Pancreas (tissue), 10 donors: ENCODE measurements around the gene UBXN10. TPM values are rescaled to one million over a fixed set of nuclear protein-coding genes. Genes with fewer than 3 reads are reported as not detected.

Experiments used
- ATAC-seq, 4 donors: fragments of 200-7000 bp; cut with Tn5 transposase; one replicate each; pipeline versions ENCODE4 v1.8.0 to v1.9.1; 2020; ENCODE audit warnings: mild to moderate bottlenecking in 4 of 4, moderate library complexity in 4 of 4
- DNase-seq, 6 donors: peaks; one replicate each; pipeline ENCODE4 v3.0.0-alpha.2; 2020
- FAIRE-seq: peaks from 2 replicates; lab custom pipeline; 2012; peaks lifted over from hg19 to GRCh38; lab: Jason Lieb, UNC
- H3K27ac ChIP-seq, 4 donors: fragments of 200-600 bp; sonication (generic); 1 replicate in 3 of 4; 2 replicates in 1 of 4; pipeline versions ENCODE4 v1.5.0 to v1.8.0; 2020
- H3K27me3 ChIP-seq, 4 donors: fragments of 200-600 bp; one replicate each; pipeline ENCODE4 v1.8.0; 2021
- H3K36me3 ChIP-seq, 3 donors: fragments of 200-600 bp; sonication (generic) in 1 of 3; one replicate each; pipeline versions ENCODE4 v1.5.0 to v1.8.0; 2020 to 2021
- H3K4me1 ChIP-seq, 3 donors: fragments of 200-600 bp; one replicate each; pipeline ENCODE4 v1.8.0; 2021
- H3K4me3 ChIP-seq, 4 donors: fragments of 200-600 bp; sonication (generic) in 2 of 4; one replicate each; pipeline versions ENCODE4 v1.5.0 to v1.8.0; 2020 to 2021
- H3K9me3 ChIP-seq, 4 donors: fragments of 200-600 bp; one replicate each; pipeline ENCODE4 v1.8.0; 2021
- WGBS, 2 donors: extraction: QIAGEN DNeasy Blood & Tissue Kit; methylation state at CpG; one replicate each; pipeline ENCODE4 v1.1.7; 2013; 5-methylcytosine and 5-hydroxymethylcytosine counted together
- intact Hi-C, 3 donors: fragments of 100-400 bp; cut with DNase I; formaldehyde crosslinking; loops; one replicate each; pipeline versions ENCODE4 v1.11.1 to v1.14.2; 2022
- polyA plus RNA-seq, 2 donors: library from polyadenylated mRNA; stranded (reverse); fragments of 200-250 nt; gene quantifications; one replicate each; pipeline ENCODE4 v1.2.3, GENCODE V29; 2013
- total RNA-seq, 6 donors: library from RNA; stranded (reverse); fragmentation: NEBNext Ultra II Directional in 4 of 6; extraction: Animal tissue kit (Norgen Biotek cat#: 25700) in 4 of 6; gene quantifications; one replicate each; pipeline versions ENCODE4 v1.2.1 to v1.2.4, GENCODE V29; 2021 to 2023
- TF ChIP-seq, protein P1 (sequence below), 4 donors: fragments of 200-600 bp; sonication (generic) in 3 of 4; IDR thresholded peaks; one replicate each; pipeline versions ENCODE4 v1.5.0 to v1.8.0; 2021; ENCODE audit warnings: antibody characterized with exemption in 4 of 4
- donor health status: healthy with polysubstance abuse.
- donor health status: DM: no; HTN: no; CAD: no; lungs with moderate emphysema.
- donor health status: DM: no; HTN: no; CAD: no.
- donor health status: control.
- donor health status: control.
- donor health status: Bipolar disorder and iron deficiency.
- donor health status: DM: yes; HTN: yes; CAD: no.
- donor health status: DM: no; HTN: no; CAD: no.
- donor health status: DM: no; HTN: no; CAD: no.
- donor health status: DM: yes; HTN: yes; CAD: no.

UBXN10 gene
- total and polyA plus RNA-seq, 8 donors, result 0.54 to 2.4 (median 0.75) TPM

- DNase-seq (no peak), ATAC-seq (peak in 2 of 4 donors; percentile 27 to 29), FAIRE-seq (no peak)
- peaks cover 0 to 5% (median 0%) of the 10 kb centered on the region in 4 donors for H3K27me3 ChIP-seq
- no peaks in the 10 kb centered on the region for H3K9me3 ChIP-seq
- intact Hi-C loops, result no loop called here
- H3K36me3 ChIP-seq, result no peaks in the 10 kb centered on the region
- H3K4me1 ChIP-seq, result no peaks in the 10 kb centered on the region
- no peak overlapping the region for H3K27ac ChIP-seq
- 40 to 44% methylated on average over 5 of the region's 5 CpGs for WGBS, 2 donors
- TF ChIP-seq, protein P1, sequence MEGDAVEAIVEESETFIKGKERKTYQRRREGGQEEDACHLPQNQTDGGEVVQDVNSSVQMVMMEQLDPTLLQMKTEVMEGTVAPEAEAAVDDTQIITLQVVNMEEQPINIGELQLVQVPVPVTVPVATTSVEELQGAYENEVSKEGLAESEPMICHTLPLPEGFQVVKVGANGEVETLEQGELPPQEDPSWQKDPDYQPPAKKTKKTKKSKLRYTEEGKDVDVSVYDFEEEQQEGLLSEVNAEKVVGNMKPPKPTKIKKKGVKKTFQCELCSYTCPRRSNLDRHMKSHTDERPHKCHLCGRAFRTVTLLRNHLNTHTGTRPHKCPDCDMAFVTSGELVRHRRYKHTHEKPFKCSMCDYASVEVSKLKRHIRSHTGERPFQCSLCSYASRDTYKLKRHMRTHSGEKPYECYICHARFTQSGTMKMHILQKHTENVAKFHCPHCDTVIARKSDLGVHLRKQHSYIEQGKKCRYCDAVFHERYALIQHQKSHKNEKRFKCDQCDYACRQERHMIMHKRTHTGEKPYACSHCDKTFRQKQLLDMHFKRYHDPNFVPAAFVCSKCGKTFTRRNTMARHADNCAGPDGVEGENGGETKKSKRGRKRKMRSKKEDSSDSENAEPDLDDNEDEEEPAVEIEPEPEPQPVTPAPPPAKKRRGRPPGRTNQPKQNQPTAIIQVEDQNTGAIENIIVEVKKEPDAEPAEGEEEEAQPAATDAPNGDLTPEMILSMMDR (IDR thresholded peaks at IDR 0.05), result no peak
- H3K4me3 ChIP-seq, result no peak overlapping the region
Observed at GRCh38 chr1:20220036-20220435, 34.1 kb downstream of the UBXN10 start.

DNA sequence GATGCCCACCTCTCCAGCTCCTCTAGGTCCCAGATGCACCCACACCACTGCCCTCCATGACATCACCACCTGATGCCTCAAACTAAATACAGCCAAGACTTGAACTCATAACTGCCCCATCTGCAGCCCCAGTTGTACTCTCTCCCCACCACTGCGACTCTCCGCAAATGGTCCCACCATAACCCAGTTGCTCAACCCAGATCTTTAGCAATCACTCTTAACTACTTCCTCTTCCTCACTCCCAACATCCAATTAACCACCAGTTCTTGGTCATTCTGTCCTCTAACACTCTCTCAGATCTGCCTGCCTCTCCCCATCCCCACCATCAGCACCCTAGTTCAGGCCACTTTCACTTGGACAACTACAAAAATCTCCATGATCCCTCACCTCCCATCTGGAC, 37.2 kb downstream of the UBXN10 start:
- peaks cover 0 to 5% (median 0%) of the 10 kb centered on the region in 4 donors for H3K27me3 ChIP-seq
- no peak overlapping the region for H3K4me3 ChIP-seq
- no peaks in the 10 kb centered on the region for H3K36me3 ChIP-seq
- no peaks in the 10 kb centered on the region for H3K9me3 ChIP-seq
- ATAC-seq (no peak), FAIRE-seq (no peak), DNase-seq (no peak)
- H3K27ac ChIP-seq, result no peak overlapping the region
- intact Hi-C loops, result no loop called here
- no peaks in the 10 kb centered on the region for H3K4me1 ChIP-seq
- TF ChIP-seq, protein P1 (IDR thresholded peaks at IDR 0.05), result no peak
- WGBS, 2 donors, result 90 to 94% methylated on average over 2 of the region's 2 CpGs

- ATAC-seq, result no peak
- Histone ChIP-seq H3K27me3 (peaks cover 0 to 5% (median 0%) of the 10 kb centered on the region in 4 donors), H3K27ac (no peak overlapping the region), H3K36me3 (no peaks in the 10 kb centered on the region), H3K9me3 (no peaks in the 10 kb centered on the region), H3K4me3 (no peak overlapping the region), H3K4me1 (no peaks in the 10 kb centered on the region)
- intact Hi-C loops, result no loop called here
- TF ChIP-seq, protein P1 (IDR thresholded peaks at IDR 0.05), result no peak
- 24 to 34% methylated on average over 18 of the region's 18 CpGs for WGBS, 2 donors
- FAIRE-seq, result no peak
- DNase-seq, result no peak
Observed at GRCh38 chr1:20223551-20224419, 37.9 kb downstream of the UBXN10 start.

DNA sequence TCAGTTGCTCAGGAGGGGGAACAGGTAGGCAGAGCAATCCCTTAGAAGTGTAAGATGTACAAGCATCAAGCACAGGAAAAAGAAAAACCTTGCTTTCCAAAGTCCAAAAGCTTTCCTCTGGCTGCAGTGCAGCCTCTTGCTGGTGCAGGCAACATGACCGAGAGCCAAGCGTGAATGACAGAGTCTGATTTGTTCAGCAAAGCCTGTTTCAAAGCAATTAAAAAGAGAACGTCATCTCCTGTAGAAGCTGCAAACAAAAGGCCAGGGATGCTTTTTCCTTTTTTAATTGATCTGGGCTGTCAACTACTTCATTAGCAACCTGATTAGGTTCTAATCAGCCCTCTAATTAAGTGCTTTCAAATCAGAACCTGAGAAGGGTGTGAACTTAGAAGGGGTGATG, 38.6 kb downstream of the UBXN10 start:
- no peaks in the 10 kb centered on the region for H3K9me3 ChIP-seq
- ATAC-seq, result no peak

More for the DNA sequence above, 38.6 kb downstream of the UBXN10 start:
- DNase-seq (no peak), FAIRE-seq (no peak)
- 58 to 71% methylated on average over 3 of the region's 3 CpGs for WGBS, 2 donors
- Histone ChIP-seq H3K4me1 (no peaks in the 10 kb centered on the region), H3K27me3 (peaks cover 0 to 5% (median 0%) of the 10 kb centered on the region in 4 donors), H3K27ac (no peak overlapping the region), H3K4me3 (no peak overlapping the region), H3K36me3 (no peaks in the 10 kb centered on the region)
- TF ChIP-seq, protein P1 (IDR thresholded peaks at IDR 0.05), result no peak
- intact Hi-C loops, result no loop called here
